PC-9 (cell line): ENCODE measurements around the gene APRT.

Experiments used
- EZH2 ChIP-seq: fragments of 200-600 bp; sonication (generic); IDR thresholded peaks from 2 replicates; pipeline ENCODE4 v1.8.0; 2017; ENCODE audit warnings: antibody characterized with exemption, low read depth
- TF ChIP-seq, protein P1 (sequence below): fragments of 200-600 bp; sonication (generic); conservative IDR thresholded peaks from 2 replicates; pipeline ENCODE4 v1.6.1; 2017; ENCODE audit warnings: mixed run types, antibody characterized with exemption, mild to moderate bottlenecking, moderate library complexity

DNA sequence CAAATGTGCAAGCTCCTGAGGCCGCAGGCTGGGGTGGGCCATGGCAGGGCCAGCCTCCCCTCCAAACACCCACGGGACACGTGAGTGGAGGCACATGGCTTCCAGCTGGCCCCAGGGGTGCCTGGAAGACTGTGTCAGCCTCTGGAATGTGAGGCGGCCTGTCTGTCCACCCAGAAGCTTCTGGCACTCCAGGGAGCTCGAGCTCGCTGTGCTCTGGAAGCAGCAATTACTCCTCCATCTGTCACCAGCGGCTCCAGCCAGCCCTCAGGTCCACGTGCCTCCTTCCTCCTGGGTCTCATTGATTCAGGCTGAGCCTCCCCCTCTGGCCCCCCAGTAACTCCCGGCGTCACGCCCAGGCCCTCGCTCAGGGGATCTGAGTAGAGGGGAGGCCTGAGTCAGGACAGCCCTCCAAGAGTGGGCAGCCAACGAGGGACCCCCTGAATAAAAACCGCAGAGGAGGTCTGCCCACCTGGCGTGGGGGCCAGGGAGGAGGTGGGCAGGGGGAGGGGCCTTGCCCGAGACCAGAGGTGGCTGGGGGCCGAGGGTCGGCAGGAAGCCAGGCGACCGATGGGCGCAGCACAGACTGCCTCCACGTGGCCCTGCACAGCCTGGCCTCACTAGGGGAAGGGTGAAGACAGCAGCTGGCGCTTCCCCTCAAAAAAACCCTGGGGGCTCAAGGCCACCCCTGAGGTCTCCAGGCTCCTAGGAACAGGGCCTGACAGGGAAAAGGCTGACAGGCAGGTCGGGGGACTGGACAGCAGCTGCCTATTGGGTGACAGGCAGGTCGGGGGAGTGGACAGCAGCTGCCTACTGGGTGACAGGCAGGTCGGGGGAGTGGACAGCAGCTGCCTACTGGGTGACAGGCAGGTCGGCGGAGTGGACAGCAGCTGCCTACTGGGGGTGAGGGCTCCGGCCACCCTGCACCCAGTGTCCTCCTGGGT lies 38.6 kb downstream of the APRT start:
- TF ChIP-seq, protein P1, sequence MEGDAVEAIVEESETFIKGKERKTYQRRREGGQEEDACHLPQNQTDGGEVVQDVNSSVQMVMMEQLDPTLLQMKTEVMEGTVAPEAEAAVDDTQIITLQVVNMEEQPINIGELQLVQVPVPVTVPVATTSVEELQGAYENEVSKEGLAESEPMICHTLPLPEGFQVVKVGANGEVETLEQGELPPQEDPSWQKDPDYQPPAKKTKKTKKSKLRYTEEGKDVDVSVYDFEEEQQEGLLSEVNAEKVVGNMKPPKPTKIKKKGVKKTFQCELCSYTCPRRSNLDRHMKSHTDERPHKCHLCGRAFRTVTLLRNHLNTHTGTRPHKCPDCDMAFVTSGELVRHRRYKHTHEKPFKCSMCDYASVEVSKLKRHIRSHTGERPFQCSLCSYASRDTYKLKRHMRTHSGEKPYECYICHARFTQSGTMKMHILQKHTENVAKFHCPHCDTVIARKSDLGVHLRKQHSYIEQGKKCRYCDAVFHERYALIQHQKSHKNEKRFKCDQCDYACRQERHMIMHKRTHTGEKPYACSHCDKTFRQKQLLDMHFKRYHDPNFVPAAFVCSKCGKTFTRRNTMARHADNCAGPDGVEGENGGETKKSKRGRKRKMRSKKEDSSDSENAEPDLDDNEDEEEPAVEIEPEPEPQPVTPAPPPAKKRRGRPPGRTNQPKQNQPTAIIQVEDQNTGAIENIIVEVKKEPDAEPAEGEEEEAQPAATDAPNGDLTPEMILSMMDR = no peak
- no peak for TF ChIP-seq EZH2
